HepG2 (cell line): ENCODE data around the gene ARL5B. TPM values are rescaled to one million over a fixed set of nuclear protein-coding genes. Genes with fewer than 3 reads are reported as not detected.

ENCODE experiments used
- AKNA ChIP-seq: sonication (generic); formaldehyde crosslinking; IDR thresholded peaks from 2 replicates; pipeline ENCODE4 v1.4.0; 2020; ENCODE audit warnings: missing genetic modification reagents, borderline replicate concordance
- CENPBD1 ChIP-seq: sonication (generic); formaldehyde crosslinking; IDR thresholded peaks from 2 replicates; pipeline ENCODE4 v1.8.0; 2022; ENCODE audit warnings: missing genetic modification reagents, low read depth, mild to moderate bottlenecking, borderline replicate concordance
- ELK4 ChIP-seq: sonication (generic); formaldehyde crosslinking; IDR thresholded peaks from 2 replicates; pipeline ENCODE4 v1.9.0; 2021; ENCODE audit warnings: missing genetic modification reagents, borderline replicate concordance
- GFI1 ChIP-seq: sonication (generic); formaldehyde crosslinking; IDR thresholded peaks from 2 replicates; pipeline ENCODE4 v1.5.0; 2020; ENCODE audit warnings: missing genetic modification reagents, mild to moderate bottlenecking, borderline replicate concordance
- GPN1 ChIP-seq: sonication (generic); formaldehyde crosslinking; IDR thresholded peaks from 2 replicates; pipeline ENCODE4 v1.5.1; 2020; ENCODE audit warnings: missing genetic modification reagents, borderline replicate concordance
- LBX2 ChIP-seq: sonication (generic); formaldehyde crosslinking; IDR thresholded peaks from 2 replicates; pipeline ENCODE4 v1.5.0; 2020; ENCODE audit warnings: missing genetic modification reagents, mild to moderate bottlenecking, borderline replicate concordance
- LRRFIP1 ChIP-seq: sonication (generic); formaldehyde crosslinking; conservative IDR thresholded peaks from 2 replicates; pipeline ENCODE4 v1.4.0; 2020; ENCODE audit warnings: missing genetic modification reagents
- POLR2AphosphoS5 ChIP-seq: IDR thresholded peaks from 2 replicates; pipeline ENCODE4 v1.6.1; 2012; ENCODE audit warnings: low read depth, low read length
- SAFB2 ChIP-seq: sonication (generic); formaldehyde crosslinking; IDR thresholded peaks from 2 replicates; pipeline ENCODE4 v1.5.1; 2020; ENCODE audit warnings: missing genetic modification reagents, low read depth, mild to moderate bottlenecking, borderline replicate concordance
- SAP130 ChIP-seq: IDR thresholded peaks from 2 replicates; pipeline ENCODE4 v1.6.1; 2016; ENCODE audit warnings: low read depth
- SPEN ChIP-seq: sonication (generic); formaldehyde crosslinking; IDR thresholded peaks from 2 replicates; pipeline ENCODE4 v1.5.1; 2020; ENCODE audit warnings: low read depth, mild to moderate bottlenecking, missing genetic modification reagents
- STAT5B ChIP-seq: sonication (generic); formaldehyde crosslinking; IDR thresholded peaks from 2 replicates; pipeline ENCODE4 v1.4.0; 2020; ENCODE audit warnings: missing genetic modification reagents
- TRIM24 ChIP-seq: sonication (generic); formaldehyde crosslinking; IDR thresholded peaks from 2 replicates; pipeline ENCODE4 v1.8.0; 2022; ENCODE audit warnings: mild to moderate bottlenecking, missing genetic modification reagents
- XRCC5 ChIP-seq: fragments of 200-400 bp; formaldehyde crosslinking; optimal IDR thresholded peaks from 2 replicates; pipeline ENCODE3; 2017; ENCODE audit warnings: mild to moderate bottlenecking, low read length
- ZNF292 ChIP-seq: sonication (generic); formaldehyde crosslinking; IDR thresholded peaks from 2 replicates; pipeline ENCODE4 v1.8.1; 2022; ENCODE audit warnings: mild to moderate bottlenecking, low read depth, missing genetic modification reagents, borderline replicate concordance
- ZNF414 ChIP-seq: sonication (generic); formaldehyde crosslinking; IDR thresholded peaks from 2 replicates; pipeline ENCODE4 v1.5.0; 2020; ENCODE audit warnings: missing genetic modification reagents
- ZNF44 ChIP-seq: sonication (generic); formaldehyde crosslinking; IDR thresholded peaks from 2 replicates; pipeline ENCODE4 v1.5.1; 2020; ENCODE audit warnings: mild to moderate bottlenecking, missing genetic modification reagents
- ZNF781 ChIP-seq: sonication (generic); formaldehyde crosslinking; IDR thresholded peaks from 2 replicates; pipeline ENCODE4 v1.5.1; 2020; ENCODE audit warnings: borderline replicate concordance, mild to moderate bottlenecking, missing genetic modification reagents; ENCODE audit errors: not compliant biosample characterization
- polyA plus RNA-seq, 8 experiments: library from polyadenylated mRNA; depleted of rRNA in 3 of 8; stranded (reverse) in 7 of 8; unstranded in 1 of 8; fragments of >200 nt; fragmentation: Illumina TruSeq in 4 of 8; extraction: Trizol in 4 of 8; gene quantifications; 2 replicates each; pipeline versions ENCODE4 v1.2.1 to v1.2.3, GENCODE V29; 2011 to 2016; ENCODE audit warnings: low read depth in 4 of 8, missing spikeins in 1 of 8, mixed read lengths in 1 of 8; ENCODE audit not compliant: insufficient read depth in 1 of 8
- total RNA-seq, 5 experiments: library from RNA; depleted of rRNA; stranded (reverse); fragments of >200 nt; fragmentation: Illumina TruSeq; extraction: Trizol; gene quantifications; 2 replicates each; pipeline ENCODE4 v1.2.3, GENCODE V29; 2016; ENCODE audit warnings: low read depth in 1 of 5

ARL5B gene
- total and polyA plus RNA-seq, 2 of the 13 experiments (the other 11 are each of a cell fraction or from before 2014, with no cell fraction given): 26.6 to 32.7 TPM

GRCh38 chr10:18658271-18659124, 733 bp upstream of the ARL5B start (continued):
- TF ChIP-seq AKNA (CRISPR knock-in tag): no peak
- no peak for TF ChIP-seq SAFB2 (CRISPR knock-in tag)
- 0 out of 2 replicates have a peak, but pooled peaks have one; percentile 70 for TF ChIP-seq GFI1
- TF ChIP-seq POLR2AphosphoS5: peak; percentile 54
- no peak for TF ChIP-seq SPEN (CRISPR knock-in tag)
- no peak for TF ChIP-seq CENPBD1
- TF ChIP-seq ZNF414: peak; percentile 80
- TF ChIP-seq TRIM24 (CRISPR knock-in tag): no peak
- TF ChIP-seq XRCC5: no peak
- no peak for TF ChIP-seq ELK4 (CRISPR knock-in tag)
- TF ChIP-seq SAP130 (CRISPR knock-in tag): peak; percentile 30; the same call in 1 of the 2 replicates
- TF ChIP-seq LBX2 (CRISPR knock-in tag): no peak
- TF ChIP-seq ZNF44: no peak
- 0 out of 2 replicates have a peak, but pooled peaks have one; percentile 39 for TF ChIP-seq ZNF292
- no peak for TF ChIP-seq LRRFIP1 (CRISPR knock-in tag)
- TF ChIP-seq GPN1 (CRISPR knock-in tag): no peak
- no peak for TF ChIP-seq ZNF781
- no peak for TF ChIP-seq STAT5B (CRISPR knock-in tag)
